GM23248 (cell line): ENCODE measurements around the gene PIGB. TPM values are rescaled to one million over a fixed set of nuclear protein-coding genes. Genes with fewer than 3 reads are reported as not detected.

ENCODE experiments used
- DNase-seq: peaks from one replicate; pipeline ENCODE4 v3.0.0-alpha.2; 2015
- H2AFZ ChIP-seq: fragments of 200-600 bp; sonication (generic); 2 replicates; pipeline ENCODE4 v1.6.1; 2016; ENCODE audit warnings: antibody characterized with exemption
- H3F3A ChIP-seq: fragments of 200-600 bp; sonication (generic); 2 replicates; pipeline ENCODE4 v1.6.1; 2016; ENCODE audit warnings: mild to moderate bottlenecking, antibody characterized with exemption, mixed run types; ENCODE audit not compliant: insufficient read depth
- H3K27ac ChIP-seq: fragments of 200-600 bp; sonication (generic); 2 replicates; pipeline ENCODE4 v1.5.1; 2016; ENCODE audit warnings: mild to moderate bottlenecking
- H3K27me3 ChIP-seq: fragments of 200-600 bp; sonication (generic); replicated peaks from 2 replicates; pipeline ENCODE4 v1.6.1; 2016; ENCODE audit warnings: mild to moderate bottlenecking; ENCODE audit not compliant: insufficient read depth
- H3K36me3 ChIP-seq: fragments of 200-600 bp; sonication (generic); 2 replicates; pipeline ENCODE4 v1.6.1; 2016; ENCODE audit warnings: low read depth, mild to moderate bottlenecking
- H3K4me1 ChIP-seq: fragments of 200-600 bp; sonication (generic); 2 replicates; pipeline ENCODE4 v1.6.1; 2016; ENCODE audit warnings: mild to moderate bottlenecking; ENCODE audit not compliant: insufficient read depth
- H3K4me2 ChIP-seq: fragments of 200-600 bp; sonication (generic); one replicate; pipeline ENCODE4 v1.6.1; 2016; ENCODE audit warnings: mild to moderate bottlenecking; ENCODE audit not compliant: unreplicated experiment
- H3K4me3 ChIP-seq: fragments of 200-600 bp; sonication (generic); 2 replicates; pipeline ENCODE4 v1.5.1; 2016; ENCODE audit warnings: mild to moderate bottlenecking
- H3K79me2 ChIP-seq: fragments of 200-600 bp; sonication (generic); 2 replicates; pipeline ENCODE4 v1.6.1; 2016; ENCODE audit warnings: mild to moderate bottlenecking; ENCODE audit not compliant: insufficient read depth
- H3K9ac ChIP-seq: fragments of 200-600 bp; sonication (generic); 2 replicates; pipeline ENCODE4 v1.6.1; 2016; ENCODE audit warnings: mild to moderate bottlenecking
- H3K9me2 ChIP-seq: fragments of 200-600 bp; sonication (generic); 2 replicates; pipeline ENCODE4 v1.6.1; 2016; ENCODE audit warnings: mixed run types, mild to moderate bottlenecking, moderate library complexity; ENCODE audit not compliant: insufficient read depth
- H3K9me3 ChIP-seq: fragments of 200-600 bp; sonication (generic); one replicate; pipeline ENCODE4 v1.6.1; 2017; ENCODE audit warnings: low read depth
- H4K20me1 ChIP-seq: fragments of 200-600 bp; sonication (generic); 2 replicates; pipeline ENCODE4 v1.6.0; 2016; ENCODE audit not compliant: insufficient read depth
- EZH2 ChIP-seq: fragments of 200-600 bp; sonication (generic); IDR thresholded peaks from 2 replicates; pipeline ENCODE4 v1.6.1; 2018; ENCODE audit warnings: antibody characterized with exemption, mild to moderate bottlenecking; ENCODE audit not compliant: insufficient read depth, poor library complexity, severe bottlenecking
- EZH2phosphoT487 ChIP-seq: fragments of 200-600 bp; sonication (generic); IDR thresholded peaks from 2 replicates; pipeline ENCODE4 v1.6.1; 2018; ENCODE audit warnings: antibody characterized with exemption, moderate library complexity, mild to moderate bottlenecking, low read depth; ENCODE audit not compliant: insufficient read depth
- WGBS, 2 experiments: methylation state at CpG; one replicate each; pipeline ENCODE4 v1.1.6; 2015 to 2017; ENCODE audit warnings: low lambda C conversion rate in 2 of 2, low coverage in 1 of 2; ENCODE audit errors: missing lambda C conversion rate in 2 of 2; 5-methylcytosine and 5-hydroxymethylcytosine counted together
- in situ Hi-C: fragments of 300-500 bp; cut with MboI; formaldehyde crosslinking; loops from 2 replicates; pipeline ENCODE4 v1.15.0; 2020
- polyA plus RNA-seq: library from polyadenylated mRNA; unstranded; fragments of >200 nt; fragmentation: Nextera tagmentation; extraction: Ambion mirVana; gene quantifications from 2 replicates; pipeline ENCODE4 v1.2.1, GENCODE V29; 2016
- total RNA-seq: library from RNA; depleted of rRNA; stranded (reverse); fragments of >200 nt; shearing (Covaris generic); gene quantifications from 2 replicates; pipeline ENCODE4 v1.2.3, GENCODE V29; 2014

Gene PIGB
- total and polyA plus RNA-seq, 2 experiments from 2014 or later: 10.4 to 17.2 TPM

GRCh38 chr15:55360256-55360655 is 41.2 kb downstream of the PIGB start:
- WGBS, 2 experiments: 69 to 89% methylated on average over 6 of the region's 6 CpGs
- H2AFZ ChIP-seq: no peak overlapping the region
- H3K79me2 ChIP-seq: no peaks in the 10 kb centered on the region
- no peaks in the 10 kb centered on the region for H3K9me3 ChIP-seq
- in situ Hi-C loops: no loop called here
- H3F3A ChIP-seq: peaks cover 7% of the 10 kb centered on the region; the same call in 1 of the 2 replicates
- no peak overlapping the region for H3K27ac ChIP-seq
- no peak for DNase-seq
- H3K9ac ChIP-seq: no peak overlapping the region
- no peak overlapping the region for H3K4me2 ChIP-seq
- no peaks in the 10 kb centered on the region for H4K20me1 ChIP-seq
- H3K9me2 ChIP-seq: no peaks in the 10 kb centered on the region
- H3K4me3 ChIP-seq: no peak overlapping the region
- peaks cover 18% of the 10 kb centered on the region for H3K36me3 ChIP-seq
- TF ChIP-seq EZH2phosphoT487: no peak
- no peak for TF ChIP-seq EZH2
- H3K27me3 ChIP-seq: no peaks in the 10 kb centered on the region
- H3K4me1 ChIP-seq: peaks cover 12% of the 10 kb centered on the region

GRCh38 chr15:55361048-55361447 is 42.0 kb downstream of the PIGB start:
- Histone ChIP-seq H3K9ac (no peak overlapping the region), H2AFZ (no peak overlapping the region), H3K27ac (no peak overlapping the region), H3K4me1 (peaks cover 12% of the 10 kb centered on the region), H3K79me2 (no peaks in the 10 kb centered on the region), H3K4me2 (no peak overlapping the region), H3K9me3 (no peaks in the 10 kb centered on the region), H3K9me2 (no peaks in the 10 kb centered on the region), H3K27me3 (no peaks in the 10 kb centered on the region), H3K36me3 (peaks cover 11% of the 10 kb centered on the region; the same call in 1 of the 2 replicates), H3F3A (peaks cover 7% of the 10 kb centered on the region; the same call in 1 of the 2 replicates), H4K20me1 (no peaks in the 10 kb centered on the region), H3K4me3 (no peak overlapping the region)
- no peak for TF ChIP-seq EZH2phosphoT487
- TF ChIP-seq EZH2: no peak
- no peak for DNase-seq
- in situ Hi-C loops: no loop called here
- 94% methylated on average over 10 of the region's 10 CpGs for WGBS, 2 experiments

- Histone ChIP-seq H3K4me1 (peaks cover 6% of the 10 kb centered on the region), H3F3A (0 out of 2 replicates have a peak, but pooled peaks cover 7% of the 10 kb centered on the region), H3K9me3 (no peaks in the 10 kb centered on the region), H3K9ac (no peak overlapping the region), H3K4me3 (no peak overlapping the region), H3K27ac (no peak overlapping the region), H3K27me3 (no peaks in the 10 kb centered on the region), H4K20me1 (no peaks in the 10 kb centered on the region), H3K9me2 (no peaks in the 10 kb centered on the region), H3K36me3 (peaks cover 5% of the 10 kb centered on the region; the same call in 1 of the 2 replicates), H2AFZ (no peak overlapping the region), H3K4me2 (no peak overlapping the region), H3K79me2 (no peaks in the 10 kb centered on the region)
- no peak for DNase-seq
- TF ChIP-seq EZH2phosphoT487 (no peak), EZH2 (no peak)
- WGBS, 2 experiments: 93 to 100% methylated on average over 2 of the region's 2 CpGs
- in situ Hi-C loops: no loop called here
Measured at GRCh38 chr15:55362641-55363040, 43.6 kb downstream of the PIGB start.

- Histone ChIP-seq H3K27me3 (no peaks in the 10 kb centered on the region), H3F3A (no peaks in the 10 kb centered on the region), H2AFZ (no peak overlapping the region), H4K20me1 (no peaks in the 10 kb centered on the region), H3K4me2 (no peak overlapping the region), H3K4me3 (no peak overlapping the region), H3K4me1 (no peaks in the 10 kb centered on the region), H3K9me3 (no peaks in the 10 kb centered on the region), H3K9me2 (no peaks in the 10 kb centered on the region), H3K79me2 (no peaks in the 10 kb centered on the region), H3K9ac (no peak overlapping the region), H3K27ac (no peak overlapping the region), H3K36me3 (peaks cover 35% of the 10 kb centered on the region)
- TF ChIP-seq EZH2: no peak
- TF ChIP-seq EZH2phosphoT487: no peak
- WGBS, 2 experiments: 97 to 98% methylated on average over 1 of the region's 1 CpG
- DNase-seq: no peak
- in situ Hi-C loops: no loop called here
Measured at GRCh38 chr15:55366981-55367380, 48.0 kb downstream of the PIGB start.
